Measurements from ENCODE around the gene CNKSR2. TPM values are rescaled to one million over a fixed set of nuclear protein-coding genes. Genes with fewer than 3 reads are reported as not detected.

Gene CNKSR2
- total and polyA plus RNA-seq, 10 of the 15 experiments (the other 5 are each of a cell fraction or from before 2014, with no cell fraction given) = 0.02 to 0.69 (median 0.18) TPM; not detected in 4

GRCh38 chrX:21612154-21612553 lies 237.9 kb downstream of the CNKSR2 start:
- SMC1A ChIA-PET (ENCODE audit: uncharacterized antibody, unreplicated experiment) = interaction anchor here (0.6 kb wide), 1 partner anchor 36 kb away, joined by 3 read pairs; no protein-coding TSS in a partner anchor
- 37% methylated on average over 5 of the region's 5 CpGs for WGBS (ENCODE audit: insufficient coverage, insufficient replicate concordance, low lambda C conversion rate, missing lambda C conversion rate)
- Histone ChIP-seq H3K4me3 (no peak overlapping the region), H3K27me3 (replicated peaks in 1 of 2; ENCODE audit: control insufficient read depth in 2 of 2, insufficient read depth in 2 of 2, low read length in 1 of 2) (no peaks in the 10 kb centered on the region), H3K4me1 (ENCODE audit: control insufficient read depth, insufficient read depth, low read length) (no peaks in the 10 kb centered on the region), H3K9me3 (replicated peaks; ENCODE audit: control insufficient read depth, insufficient read depth, low read length) (no peaks in the 10 kb centered on the region), H3K4me2 (ENCODE audit: control insufficient read depth, insufficient read depth) (no peak overlapping the region), H4K20me1 (ENCODE audit: control insufficient read depth, insufficient read depth) (no peaks in the 10 kb centered on the region), H3K36me3 (ENCODE audit: control insufficient read depth in 2 of 2, insufficient read depth in 2 of 2, low read length in 1 of 2) (no peaks in the 10 kb centered on the region), H3K27ac (ENCODE audit: control insufficient read depth, insufficient read depth) (no peak overlapping the region), H2AFZ (ENCODE audit: control insufficient read depth, low read depth, low read length) (no peak overlapping the region), H3K79me2 (ENCODE audit: control insufficient read depth, insufficient read depth, low read length) (no peaks in the 10 kb centered on the region), H3K9ac (ENCODE audit: control insufficient read depth, insufficient read depth, low read length) (no peak overlapping the region)
- no TSS peak for BruUV-seq (replicated peaks)
- CTCF ChIA-PET = no interaction called here
- RAD21 ChIA-PET (ENCODE audit: unreplicated experiment) = no interaction called here
- ATAC-seq = no peak
- intact Hi-C loops (cut with micrococcal nuclease; ENCODE audit: unreplicated experiment) = loop anchor here (10.0 kb wide), 1 partner anchor 63 kb away; no protein-coding TSS in a partner anchor
- FAIRE-seq = no peak
- POLR2A ChIA-PET = no interaction called here
- no peak for DNase-seq (ENCODE audit: low read depth, low spot score)
- in situ Hi-C loops (cut with MboI) = no loop called here
- TF ChIP-seq ASH2L (IDR thresholded peaks at IDR 0.05; ENCODE audit: borderline replicate concordance, low read depth) (no peak), RBBP5 (conservative IDR thresholded peaks at IDR 0.05) (no peak)

GRCh38 chrX:21616386-21616785 lies 242.2 kb downstream of the CNKSR2 start:
- no peak for TF ChIP-seq HSF1 (IDR thresholded peaks at IDR 0.05; ENCODE audit: low read depth, low read length)
- TF ChIP-seq EP300 (IDR thresholded peaks at IDR 0.05; ENCODE audit: borderline replicate concordance in 1 of 2, control insufficient read depth in 1 of 2, low read depth in 2 of 2, low read length in 2 of 2) = no peak
- TF ChIP-seq PBX3 (IDR thresholded peaks at IDR 0.05; ENCODE audit: insufficient replicate concordance, low read depth, low read length) = no peak
- TF ChIP-seq MTA2 (IDR thresholded peaks at IDR 0.05; ENCODE audit: low read depth) = no peak
- TF ChIP-seq ASH2L (IDR thresholded peaks at IDR 0.05; ENCODE audit: borderline replicate concordance, low read depth) = no peak
- Histone ChIP-seq H4K20me1 (ENCODE audit: control insufficient read depth, insufficient read depth) (no peaks in the 10 kb centered on the region), H3K27ac (ENCODE audit: control insufficient read depth, insufficient read depth) (no peak overlapping the region), H2AFZ (ENCODE audit: control insufficient read depth, low read depth, low read length) (no peak overlapping the region), H3K4me3 (no peak overlapping the region), H3K4me1 (ENCODE audit: control insufficient read depth, insufficient read depth, low read length) (no peaks in the 10 kb centered on the region), H3K79me2 (ENCODE audit: control insufficient read depth, insufficient read depth, low read length) (no peaks in the 10 kb centered on the region), H3K36me3 (ENCODE audit: control insufficient read depth in 2 of 2, insufficient read depth in 2 of 2, low read length in 1 of 2) (no peaks in the 10 kb centered on the region), H3K4me2 (ENCODE audit: control insufficient read depth, insufficient read depth) (no peak overlapping the region), H3K9me3 (replicated peaks; ENCODE audit: control insufficient read depth, insufficient read depth, low read length) (no peaks in the 10 kb centered on the region), H3K27me3 (replicated peaks in 1 of 2; ENCODE audit: control insufficient read depth in 2 of 2, insufficient read depth in 2 of 2, low read length in 1 of 2) (no peaks in the 10 kb centered on the region), H3K9ac (ENCODE audit: control insufficient read depth, insufficient read depth, low read length) (no peak overlapping the region)
- POLR2A ChIA-PET = no interaction called here
- intact Hi-C loops (cut with micrococcal nuclease; ENCODE audit: unreplicated experiment) (loop anchor here (10.0 kb wide), 1 partner anchor 58 kb away; no protein-coding TSS in a partner anchor), in situ Hi-C loops (cut with MboI) (no loop called here)
- SMC1A ChIA-PET (ENCODE audit: uncharacterized antibody, unreplicated experiment) = interaction anchor here (0.8 to 1.2 kb wide), 3 partner anchors 9 to 33 kb away, joined by 3 to 4 read pairs (median 3); no protein-coding TSS in a partner anchor
- ATAC-seq (no peak), DNase-seq (ENCODE audit: low read depth, low spot score) (no peak), FAIRE-seq (no peak)
- WGBS (ENCODE audit: insufficient coverage, insufficient replicate concordance, low lambda C conversion rate, missing lambda C conversion rate) = 14% methylated on average over 1 of the region's 1 CpG
- no TSS peak for BruUV-seq (replicated peaks)
- CTCF ChIA-PET = interaction anchor here (1.7 kb wide), 1 partner anchor 13 kb away, joined by 6 read pairs; no protein-coding TSS in a partner anchor
- RAD21 ChIA-PET (ENCODE audit: unreplicated experiment) = no interaction called here

Measured in GM12878 (cell line).